SK-N-MC (cell line): Measurements from ENCODE around the gene ADCY2.

Source experiments
- EZH2 ChIP-seq: fragments of 200-600 bp; sonication (generic); IDR thresholded peaks from one replicate; pipeline ENCODE4 v1.6.1; 2017; ENCODE audit warnings: antibody characterized with exemption
- POLR2AphosphoS5 ChIP-seq: IDR thresholded peaks from 2 replicates; pipeline ENCODE4 v1.6.1; 2012; ENCODE audit warnings: mild to moderate bottlenecking, low read depth, low read length, borderline replicate concordance

DNA sequence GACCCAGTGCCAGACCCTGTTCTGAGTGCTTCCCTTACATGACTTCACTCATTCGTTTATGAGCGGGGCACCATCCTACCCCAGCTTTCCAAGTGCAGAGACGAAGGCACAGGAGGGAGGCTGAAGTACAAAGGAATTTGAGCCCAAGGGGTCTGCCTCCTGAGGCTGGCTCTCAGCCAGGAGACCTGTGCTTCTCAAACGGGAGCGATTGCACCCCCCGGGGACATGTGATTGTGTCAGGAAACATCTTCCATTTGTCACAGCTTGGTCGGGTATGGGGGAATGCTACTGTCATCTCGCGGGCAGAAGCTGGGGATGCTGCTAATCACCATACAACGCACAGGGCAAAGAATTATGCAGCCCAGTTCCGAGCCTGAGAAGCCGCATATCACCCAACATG lies 23.9 kb downstream of the ADCY2 start:
- TF ChIP-seq POLR2AphosphoS5 = no peak
- no peak for TF ChIP-seq EZH2
